Activated T-helper 1 cell treated with Interleukin-2 at 50 U/mL for 16 hours (primary cell): ENCODE results near the gene TUBGCP3.

Source experiments
- DNase-seq: peaks from one replicate; pipeline ENCODE4 v3.0.0-alpha.2; 2020; ENCODE audit warnings: low read depth

TUBGCP3 gene

DNA sequence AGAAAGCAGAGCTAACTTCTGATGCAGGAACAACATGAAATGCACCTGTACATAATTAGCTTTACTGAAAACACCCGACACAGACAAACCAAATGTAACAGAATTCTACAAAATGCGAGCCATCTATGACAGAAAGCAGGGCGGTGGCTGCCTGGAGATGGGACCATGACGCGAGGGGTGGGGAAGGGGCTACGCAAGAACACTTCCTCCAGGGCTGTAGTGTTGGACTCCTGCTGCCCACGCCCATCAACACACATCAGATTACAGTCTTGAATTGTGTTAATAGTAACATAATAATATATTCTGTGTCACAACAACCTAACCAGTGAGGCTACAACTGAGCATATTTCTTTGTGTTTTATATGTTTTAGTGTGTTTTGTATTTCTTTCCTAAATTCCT, 108.6 kb downstream of the TUBGCP3 start:
- no peak for DNase-seq

DNA sequence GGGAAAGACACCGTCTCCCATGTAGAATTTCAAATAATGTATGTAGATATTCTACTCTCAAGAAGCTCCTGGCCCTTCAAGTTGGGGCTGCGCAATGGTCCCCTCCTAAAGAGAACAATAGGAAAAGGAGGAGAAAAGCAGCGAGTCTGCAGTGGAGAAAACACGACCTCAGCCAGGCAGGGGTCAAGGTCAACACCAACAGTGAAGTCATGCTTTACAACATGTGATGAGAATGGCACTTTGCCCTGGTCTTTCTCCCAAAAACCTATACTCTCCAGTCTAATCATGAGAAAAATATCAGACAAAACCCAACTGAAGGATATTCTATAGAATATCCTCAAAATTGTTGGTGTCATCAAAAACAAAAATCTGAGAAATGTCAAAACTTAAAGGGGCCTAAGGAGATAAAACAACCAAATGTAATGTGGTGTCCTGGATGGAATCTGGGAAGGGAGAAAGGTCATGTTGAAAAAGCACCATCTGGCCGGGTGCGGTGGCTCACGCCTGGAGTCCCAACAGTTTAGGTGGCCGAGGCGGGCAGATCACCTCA, 110.8 kb downstream of the TUBGCP3 start:
- no peak for DNase-seq

DNA sequence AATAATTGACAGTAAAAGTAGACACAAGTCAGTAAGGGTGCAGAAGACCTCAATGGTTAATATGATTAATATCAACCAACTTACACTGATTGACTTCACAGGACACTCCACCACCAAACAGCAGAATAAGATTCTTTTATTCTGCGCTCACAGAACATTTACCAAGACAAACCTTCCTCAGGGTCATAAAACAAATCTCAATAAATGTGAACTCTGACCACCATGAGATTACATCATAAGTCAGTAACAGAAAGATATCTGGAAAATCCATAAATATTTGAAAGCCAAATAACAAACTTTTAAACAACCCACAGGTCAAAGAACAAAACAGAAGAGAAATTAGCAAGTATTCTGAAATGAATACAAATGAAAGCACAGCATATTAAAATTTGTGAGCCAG, 112.1 kb downstream of the TUBGCP3 start:
- DNase-seq: no peak

DNA sequence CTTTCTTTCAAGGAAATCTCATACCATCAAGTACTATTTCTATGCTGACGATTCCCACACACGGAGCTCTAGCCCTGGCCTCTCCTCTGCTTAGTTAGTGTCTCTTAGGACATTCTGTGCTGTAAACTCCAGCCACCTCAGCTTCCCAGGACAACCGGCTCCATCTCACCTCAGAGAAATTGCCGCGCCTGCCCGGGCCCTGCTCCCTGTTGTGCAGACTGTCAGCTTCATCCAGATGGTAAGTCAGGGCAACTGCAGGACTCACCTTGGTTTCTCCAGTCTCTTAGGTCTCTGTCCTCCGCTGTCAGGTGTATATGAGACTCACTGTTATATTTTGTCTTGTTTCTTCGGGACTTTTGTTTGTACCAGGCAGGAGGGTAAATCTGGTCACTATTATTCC, 113.1 kb downstream of the TUBGCP3 start:
- no peak for DNase-seq

DNA sequence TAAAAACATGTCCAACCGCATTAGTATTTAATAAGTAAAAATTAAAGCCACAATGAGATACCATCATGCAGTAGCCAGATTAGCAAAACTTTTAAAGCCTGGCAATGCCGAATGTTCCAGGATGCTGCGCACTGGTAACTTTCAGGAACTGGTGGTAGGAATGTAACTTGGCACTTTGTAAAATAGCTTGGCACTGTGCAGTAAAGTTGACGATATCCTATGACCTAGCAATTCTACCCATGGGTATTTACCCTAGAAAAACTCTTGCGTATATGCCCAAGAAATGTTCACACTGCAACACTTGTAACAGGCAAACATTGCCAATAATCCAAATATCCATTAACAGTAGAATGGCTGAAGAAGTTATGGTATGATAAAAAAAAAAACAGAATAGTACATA, 114.1 kb downstream of the TUBGCP3 start:
- DNase-seq: no peak

DNA sequence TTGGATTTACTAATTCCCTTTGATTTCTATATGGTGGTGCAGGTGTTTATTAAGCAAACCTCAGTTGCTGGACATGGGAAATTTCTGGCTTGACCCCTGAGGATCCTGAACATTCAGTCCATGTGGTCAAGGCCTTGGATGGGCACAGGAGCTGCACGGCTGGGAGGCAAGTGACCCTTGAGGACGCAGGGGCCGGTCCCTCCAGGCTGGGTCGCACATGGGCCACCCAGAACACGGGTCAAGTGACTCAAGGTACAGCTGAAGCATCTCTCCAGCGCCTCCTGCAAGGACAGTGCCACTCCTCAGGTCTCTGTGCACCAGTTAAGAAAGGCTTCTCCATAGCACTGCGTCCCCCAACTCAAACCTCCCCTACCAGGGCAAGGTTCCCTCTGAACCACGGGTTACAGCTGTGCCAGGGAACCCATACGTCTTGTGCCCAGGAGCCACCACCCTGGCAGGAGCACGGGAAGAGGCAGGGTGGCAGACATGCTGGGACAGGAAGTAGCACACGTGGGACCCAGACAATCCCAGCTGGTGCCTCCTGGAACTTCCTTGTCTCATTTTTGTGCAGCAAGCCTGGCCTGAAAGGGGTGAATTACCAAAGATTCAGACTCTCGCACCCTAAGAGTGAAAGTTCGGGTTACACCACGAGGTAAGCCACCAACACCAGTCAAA, 118.7 kb downstream of the TUBGCP3 start:
- DNase-seq: no peak

DNA sequence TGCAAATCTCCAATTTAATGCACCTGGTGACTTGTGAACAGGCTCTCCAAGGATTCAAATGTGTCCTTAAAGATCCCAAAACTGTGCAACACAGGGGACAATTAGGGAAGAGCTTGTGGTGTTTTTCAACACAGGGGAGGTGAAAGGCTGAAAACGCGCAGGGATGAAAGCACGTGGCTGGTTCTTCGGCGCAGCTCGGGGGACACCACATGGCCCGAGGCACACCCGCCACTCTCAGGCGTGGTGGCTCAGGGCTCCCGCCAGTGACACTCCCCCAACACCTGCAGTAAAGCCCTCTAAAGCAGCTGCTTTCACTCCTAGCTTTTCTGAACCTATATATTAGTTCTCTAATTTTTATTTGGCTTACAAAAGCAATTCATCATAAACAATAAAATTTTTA, 119.9 kb downstream of the TUBGCP3 start:
- no peak for DNase-seq

DNA sequence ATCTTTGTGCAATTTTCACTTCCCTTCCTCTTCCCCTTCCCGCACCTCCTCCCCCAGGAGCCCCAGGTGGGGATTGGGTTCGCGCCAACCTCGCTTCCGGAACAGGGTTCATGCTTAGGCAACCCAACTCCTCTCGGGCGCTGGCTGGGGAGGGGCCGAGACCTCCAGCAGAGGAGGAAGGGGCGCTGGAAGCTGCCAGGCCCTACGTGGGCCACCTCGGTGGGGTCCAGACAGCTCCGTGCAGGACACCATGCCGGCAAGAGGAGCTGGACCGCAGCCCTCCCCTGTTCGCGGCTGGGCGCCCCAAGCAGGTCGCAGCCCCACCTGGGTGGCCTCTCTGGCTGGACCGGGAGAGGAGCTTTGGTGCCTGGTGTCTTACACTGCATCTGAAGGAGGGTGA, 120.7 kb downstream of the TUBGCP3 start:
- DNase-seq: no peak

DNA sequence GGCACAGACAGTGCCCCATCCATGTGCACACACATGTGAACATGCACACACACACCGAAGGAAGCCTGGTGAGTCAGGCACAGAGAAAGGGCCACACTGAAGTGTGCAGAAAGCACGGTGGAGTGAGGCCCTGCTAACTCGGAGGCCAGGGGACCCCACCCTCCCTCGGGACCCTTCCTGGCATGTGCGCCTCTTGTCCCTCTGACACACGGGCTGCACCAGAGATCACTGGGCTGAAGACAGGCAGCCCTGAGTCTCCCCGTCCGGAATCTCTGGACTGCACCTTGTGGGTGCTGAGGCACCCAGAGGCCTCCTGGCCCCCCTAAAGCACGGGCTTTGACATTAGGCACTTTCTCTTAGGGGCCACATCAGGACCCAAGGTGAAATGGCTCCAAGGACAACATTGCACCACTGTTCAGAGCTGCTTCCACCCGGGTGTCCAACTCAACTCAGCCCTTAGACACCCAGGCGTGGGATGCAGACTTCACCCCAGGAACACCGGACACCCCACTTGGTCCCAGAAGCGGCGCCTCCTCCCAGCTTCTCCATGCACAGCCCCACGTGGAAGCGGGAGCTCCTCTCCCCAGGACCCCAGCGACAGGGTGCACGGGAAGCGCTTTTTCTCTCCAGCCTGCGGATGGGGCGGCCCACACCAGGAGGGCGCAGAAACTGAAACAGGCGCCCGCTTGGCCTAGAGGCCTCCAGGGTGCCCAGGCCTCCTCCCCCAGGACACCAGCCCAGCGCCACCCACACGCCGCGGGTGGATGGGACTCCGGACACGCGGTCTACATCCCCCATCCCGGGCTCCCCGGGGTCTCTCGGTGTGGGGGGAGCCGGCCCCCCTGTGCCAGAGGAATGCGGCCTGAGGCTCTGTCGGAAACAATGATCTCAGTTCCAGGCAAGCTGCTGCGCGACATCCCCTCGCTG, 121.6 kb downstream of the TUBGCP3 start:
- no peak for DNase-seq

DNA sequence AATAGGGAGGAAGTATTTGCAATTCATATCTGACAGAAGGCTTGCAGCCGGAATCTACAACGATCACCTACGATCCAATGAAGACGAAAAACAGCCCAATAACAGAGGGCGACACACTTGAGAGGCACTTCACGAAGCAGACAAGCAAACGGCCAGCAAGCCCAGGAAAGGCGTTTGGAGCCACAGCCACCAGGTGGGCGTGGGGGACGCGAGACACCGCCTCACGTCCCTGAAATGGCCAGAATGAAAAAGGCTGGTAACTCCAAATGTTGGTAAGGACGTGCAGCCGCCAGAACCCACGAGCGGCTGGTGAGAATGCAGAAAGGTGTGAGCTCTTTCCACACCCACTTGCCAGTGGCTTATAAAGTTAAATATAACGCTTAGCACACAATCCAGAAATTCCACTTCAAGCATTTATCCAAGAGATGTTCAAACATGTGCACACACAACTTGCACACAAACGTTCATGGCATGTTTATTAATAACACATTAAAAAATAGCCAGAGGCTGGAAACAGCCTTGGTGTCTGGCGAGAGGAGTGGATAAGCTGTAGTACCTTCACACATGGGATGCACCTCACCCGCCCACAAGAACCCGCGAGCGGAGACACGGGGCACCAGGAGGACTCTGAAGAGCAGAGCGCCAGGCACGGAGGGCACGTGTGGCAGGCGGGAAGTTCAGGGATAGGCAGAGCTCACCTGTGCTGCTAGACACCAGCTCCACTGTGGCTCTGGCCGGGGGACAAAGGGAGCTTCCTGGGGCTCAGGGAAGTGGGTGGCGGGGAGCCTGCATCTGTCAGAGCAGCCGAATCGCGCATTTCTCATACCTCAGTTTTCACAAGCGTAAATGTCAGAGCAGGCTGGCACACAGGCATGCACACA, 122.5 kb downstream of the TUBGCP3 start:
- no peak for DNase-seq

DNA sequence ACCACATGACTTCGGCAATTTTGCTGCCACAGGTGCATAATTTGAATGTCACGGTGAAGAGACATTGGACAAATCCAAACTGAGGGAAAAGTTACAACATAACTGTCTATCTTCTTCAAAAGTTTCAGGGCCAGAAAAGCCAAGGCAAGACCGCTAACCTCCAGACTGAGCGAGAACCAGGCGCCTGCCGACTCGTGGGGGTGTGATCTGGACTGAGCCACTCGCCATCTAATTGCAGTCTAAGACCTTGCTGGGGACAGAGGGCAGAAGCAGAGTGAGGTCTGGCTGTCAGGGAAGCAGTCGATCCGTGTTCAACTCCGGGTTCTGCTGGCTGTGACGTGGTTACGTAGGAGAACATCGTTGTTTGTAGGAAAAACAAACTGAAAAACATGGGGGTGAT, 123.2 kb downstream of the TUBGCP3 start:
- no peak for DNase-seq

DNA sequence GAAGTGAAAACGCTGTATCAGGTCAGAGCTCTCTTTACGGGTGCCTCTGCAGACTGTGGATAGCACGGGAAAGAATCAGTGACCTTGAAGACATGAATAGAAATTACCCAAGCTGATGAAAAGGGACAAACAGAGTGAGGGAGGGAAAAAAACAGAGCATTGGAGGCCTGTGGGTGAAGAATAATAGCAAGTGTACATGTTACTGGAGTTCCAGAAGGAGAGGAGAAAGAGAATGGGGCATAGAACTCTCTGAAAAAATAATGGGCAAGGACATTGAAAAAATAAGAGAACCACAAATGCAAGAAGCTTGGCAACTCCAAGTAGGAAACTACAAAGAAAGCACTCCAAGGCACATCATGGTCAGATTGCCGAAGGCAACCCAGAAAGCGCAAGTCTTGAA, 125.5 kb downstream of the TUBGCP3 start:
- no peak for DNase-seq

DNA sequence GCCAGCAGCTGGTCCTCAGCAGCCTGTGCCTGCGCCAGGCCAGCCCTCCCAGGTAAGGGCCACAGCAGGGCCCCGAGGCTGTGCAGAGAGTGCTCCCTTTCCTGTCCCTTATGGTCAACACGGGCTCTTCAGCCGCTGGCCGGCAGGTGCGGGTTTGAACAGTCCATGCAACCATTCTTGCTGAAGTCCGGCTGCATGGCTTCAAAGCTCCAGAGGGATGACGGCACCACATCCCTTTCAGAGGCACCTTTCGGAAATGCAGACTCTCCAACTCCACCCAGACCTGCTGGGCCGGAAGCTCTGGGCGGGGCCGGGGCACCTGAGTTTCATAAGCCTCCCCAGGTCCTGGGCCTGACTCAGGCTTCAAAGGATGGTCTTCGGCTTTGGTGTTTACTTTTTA, 130.5 kb downstream of the TUBGCP3 start:
- no peak for DNase-seq

DNA sequence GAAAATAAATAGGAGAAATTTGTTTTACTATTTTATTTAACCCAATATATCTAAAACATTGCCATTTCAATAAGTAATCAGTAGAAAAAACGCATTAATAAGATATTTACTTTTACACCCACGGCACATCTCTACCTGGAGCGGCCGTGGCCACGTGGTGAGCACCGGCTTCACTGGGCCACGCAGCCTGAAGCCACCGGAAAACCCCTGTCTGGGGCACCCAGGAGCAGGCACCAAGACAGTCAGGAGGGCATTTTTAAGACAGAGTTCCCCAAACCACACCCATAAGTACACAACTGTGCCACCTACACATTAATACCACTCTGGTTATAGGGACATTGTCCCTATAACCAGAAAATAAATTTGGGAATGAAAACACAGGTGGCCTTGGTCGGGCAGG, 130.9 kb downstream of the TUBGCP3 start:
- no peak for DNase-seq

DNA sequence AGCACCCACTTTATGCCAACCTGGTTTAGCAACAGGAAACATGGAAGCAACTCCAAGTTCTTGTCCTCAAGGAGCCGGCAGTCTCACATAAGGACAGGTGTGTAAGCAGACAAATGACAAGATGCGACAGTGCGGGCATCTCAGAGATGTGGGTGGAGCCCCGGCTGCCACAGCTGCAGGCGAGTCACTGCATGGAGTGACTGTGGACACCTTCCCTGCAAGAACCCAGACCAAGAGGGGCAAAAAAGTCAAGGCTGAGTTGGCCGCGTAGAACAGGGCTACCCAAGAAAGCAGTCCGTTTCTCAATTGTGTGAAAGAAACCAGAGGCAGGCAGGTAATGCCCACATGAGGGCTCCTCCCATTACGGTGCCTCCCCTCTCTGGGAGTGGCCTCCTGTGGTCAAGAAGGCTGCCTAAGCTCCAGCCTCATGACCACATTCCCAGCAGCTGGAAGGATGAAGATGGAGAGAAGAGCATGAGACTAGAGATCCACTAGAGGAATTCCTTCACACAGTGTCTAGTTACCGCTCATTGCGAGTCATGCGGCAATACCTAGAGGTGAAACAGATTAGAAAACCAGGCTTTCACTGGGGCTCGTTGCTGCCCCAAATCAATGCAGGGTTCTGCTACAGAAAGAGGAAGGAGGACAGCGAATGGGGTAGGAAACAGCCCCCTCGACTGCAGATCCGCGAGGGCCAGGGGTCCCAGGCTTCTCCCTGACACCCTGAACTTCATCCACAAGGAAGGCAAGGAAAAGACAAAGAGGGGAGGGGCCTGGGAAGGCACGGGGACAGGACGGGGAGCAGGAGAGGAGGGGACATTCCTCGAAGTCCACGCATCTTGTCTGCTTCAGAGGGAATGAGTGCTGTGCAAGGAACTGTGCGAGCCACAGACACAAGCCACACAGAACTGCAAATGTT, 131.6 kb downstream of the TUBGCP3 start:
- no peak for DNase-seq

DNA sequence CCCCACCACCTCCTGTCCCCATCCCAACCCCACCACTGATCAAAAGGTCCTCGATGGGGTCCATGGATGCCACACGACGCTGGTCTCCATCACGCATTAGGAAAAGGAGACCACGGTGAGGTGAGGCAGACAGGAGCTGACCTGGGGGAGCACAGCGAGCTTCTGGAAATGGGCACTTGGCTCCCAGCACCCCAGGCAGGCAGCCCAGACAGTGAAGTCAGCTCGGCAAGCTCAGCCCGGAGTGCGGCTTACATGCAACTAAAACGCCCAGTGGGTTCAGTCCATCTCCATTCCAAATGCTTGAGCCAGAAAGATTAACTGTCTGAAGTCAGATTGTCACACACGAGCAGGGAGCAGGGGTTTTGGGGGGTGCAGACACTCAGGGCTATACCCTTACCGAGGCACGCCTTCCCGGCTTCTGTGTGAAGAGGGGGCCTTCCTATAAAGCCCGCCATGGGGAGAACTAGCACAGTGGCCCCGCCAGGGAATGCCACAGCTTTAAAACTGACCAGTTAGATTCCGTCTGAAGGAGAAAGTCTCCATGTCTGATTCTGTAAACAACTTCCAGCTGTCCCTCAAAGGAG, 132.4 kb downstream of the TUBGCP3 start:
- DNase-seq: no peak

DNA sequence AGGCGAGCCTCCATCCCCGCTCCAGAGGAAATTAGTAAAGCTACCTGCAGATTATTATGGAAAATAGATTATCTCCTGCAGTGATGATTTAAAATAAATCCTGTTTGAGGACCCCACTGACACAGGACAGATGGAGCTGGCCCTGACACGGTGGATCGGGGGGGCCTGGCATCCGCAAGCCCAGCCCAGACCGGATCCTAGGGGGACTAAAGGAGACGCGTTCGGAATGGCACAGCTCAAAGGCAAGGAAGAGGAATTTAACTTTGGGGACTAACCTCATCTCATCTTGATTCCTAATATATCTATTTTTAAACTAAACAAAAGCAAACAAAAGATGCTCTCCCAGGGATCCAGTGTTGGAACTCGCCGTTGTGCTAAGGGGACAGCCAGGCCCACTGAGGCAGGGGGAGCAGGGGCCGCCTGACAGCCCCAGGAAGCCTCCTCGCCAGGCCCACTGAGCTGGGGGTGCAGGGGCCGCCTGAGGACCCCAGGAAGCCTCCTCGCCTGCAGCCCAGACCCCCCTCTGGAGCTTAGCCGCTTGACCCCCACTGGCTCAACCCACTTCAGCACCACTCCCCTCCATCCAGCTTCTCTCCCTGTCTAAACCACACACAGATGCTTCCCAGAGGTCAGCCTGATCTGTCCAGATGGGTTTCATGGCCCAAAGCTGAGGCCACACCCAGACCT, 133.2 kb downstream of the TUBGCP3 start:
- no peak for DNase-seq

DNA sequence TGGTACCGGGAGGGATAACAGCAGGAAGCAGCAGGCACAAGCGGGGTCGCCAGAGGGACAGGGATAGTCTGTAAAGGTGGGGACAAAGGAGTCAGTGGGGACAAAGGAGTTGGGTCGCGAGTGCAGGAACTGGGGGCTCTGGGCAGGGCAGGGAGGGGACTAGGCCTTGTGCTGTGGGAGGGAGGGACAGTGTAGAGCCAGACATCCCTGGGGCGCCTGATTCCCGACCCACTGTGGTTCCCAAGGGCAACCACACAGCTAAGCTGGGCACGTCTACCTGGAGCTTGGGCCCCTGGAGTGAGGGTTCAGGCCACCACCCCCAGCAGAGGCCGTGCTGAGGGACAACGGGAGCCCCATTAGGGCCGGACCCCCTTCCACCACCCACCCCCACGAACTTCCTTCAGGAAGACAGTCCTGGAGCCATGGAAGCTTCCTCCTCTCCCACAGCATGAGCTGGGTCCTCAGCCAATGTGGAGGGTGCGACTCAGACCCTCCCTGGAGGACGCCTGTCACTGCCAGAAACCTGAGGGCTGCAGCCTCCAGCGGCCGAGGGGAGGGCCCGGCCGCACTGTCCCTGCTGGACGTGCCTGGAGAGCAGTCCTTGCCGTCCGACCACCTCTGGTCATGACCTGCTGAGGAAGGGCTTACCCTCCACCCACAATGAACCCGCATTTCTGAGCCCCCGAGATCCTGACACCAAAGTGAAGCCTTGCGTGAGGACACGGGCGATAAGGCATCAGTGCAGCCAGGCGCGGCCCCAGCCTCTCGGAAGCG, 133.9 kb downstream of the TUBGCP3 start:
- no peak for DNase-seq

DNA sequence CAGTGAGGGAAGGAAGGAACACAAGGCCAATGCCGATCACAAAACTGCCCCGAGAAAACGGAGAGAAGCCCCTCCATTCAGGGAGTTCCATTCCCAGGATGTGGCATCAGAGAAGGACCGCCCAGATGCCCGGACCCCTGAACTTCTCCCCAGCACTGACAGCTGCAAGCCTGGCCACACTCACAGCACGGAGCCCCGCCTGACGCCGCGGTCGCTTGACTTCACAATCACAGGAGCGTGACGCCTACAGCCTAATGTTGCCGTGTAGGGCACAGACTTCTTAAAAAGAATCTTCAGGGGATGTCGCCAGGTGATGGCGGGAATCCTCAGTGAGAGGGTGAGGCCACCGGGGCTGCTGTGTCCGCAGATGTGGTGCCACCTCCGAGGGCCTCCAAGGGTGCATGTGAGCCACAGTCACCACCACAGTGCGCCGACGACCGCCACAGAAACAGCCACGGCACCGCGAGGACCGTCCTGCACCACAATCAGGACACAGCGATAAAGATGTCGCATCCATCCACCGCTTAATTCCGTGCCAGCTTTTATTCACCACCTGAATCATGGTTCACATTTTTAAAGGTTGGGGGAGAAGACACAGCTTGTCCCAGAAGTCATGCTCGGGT, 134.6 kb downstream of the TUBGCP3 start:
- DNase-seq: no peak
